ENCODE measurements around the gene LY9.

LY9 gene

GRCh38 chr1:160795951-160796383 is at the start of gene LY9:
Gene LY9, plus strand, starts transcription at chr1:160796174. Its CDS starts 14 bp downstream, at chr1:160796188.
- DNase-seq (ENCODE audit: low spot score), result no peak

GRCh38 chr1:160746836-160747500 is 49.0 kb upstream of the LY9 start:
- DNase-seq (ENCODE audit: low spot score), result no peak

- no peak for DNase-seq (ENCODE audit: low spot score)
These were observed 48.3 kb upstream of the LY9 start for GRCh38 chr1:160747717-160748116.

- DNase-seq (ENCODE audit: low spot score), result peak; percentile 6
These were observed 47.6 kb upstream of the LY9 start for GRCh38 chr1:160748181-160748877.

GRCh38 chr1:160748878-160749269 is 47.1 kb upstream of the LY9 start:
- no peak for DNase-seq (ENCODE audit: low spot score)

GRCh38 chr1:160750608-160751007 is 45.4 kb upstream of the LY9 start:
- DNase-seq (ENCODE audit: low spot score), result no peak

- no peak for DNase-seq (ENCODE audit: low spot score)
These were observed 43.6 kb upstream of the LY9 start for GRCh38 chr1:160752406-160752805.

GRCh38 chr1:160752924-160753323 is 43.0 kb upstream of the LY9 start:
- DNase-seq (ENCODE audit: low spot score), result no peak

- DNase-seq (ENCODE audit: low spot score), result no peak
These were observed 42.4 kb upstream of the LY9 start for GRCh38 chr1:160753594-160753993.

GRCh38 chr1:160755461-160755860 is 40.5 kb upstream of the LY9 start:
- DNase-seq (ENCODE audit: low spot score), result no peak

GRCh38 chr1:160755911-160756848 is 39.8 kb upstream of the LY9 start:
- DNase-seq (ENCODE audit: low spot score), result no peak

- DNase-seq (ENCODE audit: low spot score), result no peak
These were observed 39.1 kb upstream of the LY9 start for GRCh38 chr1:160756849-160757201.

GRCh38 chr1:160758521-160758920 is 37.5 kb upstream of the LY9 start:
- no peak for DNase-seq (ENCODE audit: low spot score)

GRCh38 chr1:160759740-160760139 is 36.2 kb upstream of the LY9 start:
- no peak for DNase-seq (ENCODE audit: low spot score)

GRCh38 chr1:160761046-160761445 is 34.9 kb upstream of the LY9 start:
- no peak for DNase-seq (ENCODE audit: low spot score)

- no peak for DNase-seq (ENCODE audit: low spot score)
These were observed 34.1 kb upstream of the LY9 start for GRCh38 chr1:160761886-160762285.

GRCh38 chr1:160763993-160764392 is 32.0 kb upstream of the LY9 start:
- DNase-seq (ENCODE audit: low spot score), result no peak

- no peak for DNase-seq (ENCODE audit: low spot score)
These were observed 28.3 kb upstream of the LY9 start for GRCh38 chr1:160767395-160768294.

- DNase-seq (ENCODE audit: low spot score), result no peak
These were observed 27.7 kb upstream of the LY9 start for GRCh38 chr1:160768295-160768657.

GRCh38 chr1:160772331-160772730 is 23.6 kb upstream of the LY9 start:
- DNase-seq (ENCODE audit: low spot score), result no peak

GRCh38 chr1:160773093-160773492 is 22.9 kb upstream of the LY9 start:
- no peak for DNase-seq (ENCODE audit: low spot score)
